Measurements from ENCODE around the gene MATCAP1.

MATCAP1 gene

DNA sequence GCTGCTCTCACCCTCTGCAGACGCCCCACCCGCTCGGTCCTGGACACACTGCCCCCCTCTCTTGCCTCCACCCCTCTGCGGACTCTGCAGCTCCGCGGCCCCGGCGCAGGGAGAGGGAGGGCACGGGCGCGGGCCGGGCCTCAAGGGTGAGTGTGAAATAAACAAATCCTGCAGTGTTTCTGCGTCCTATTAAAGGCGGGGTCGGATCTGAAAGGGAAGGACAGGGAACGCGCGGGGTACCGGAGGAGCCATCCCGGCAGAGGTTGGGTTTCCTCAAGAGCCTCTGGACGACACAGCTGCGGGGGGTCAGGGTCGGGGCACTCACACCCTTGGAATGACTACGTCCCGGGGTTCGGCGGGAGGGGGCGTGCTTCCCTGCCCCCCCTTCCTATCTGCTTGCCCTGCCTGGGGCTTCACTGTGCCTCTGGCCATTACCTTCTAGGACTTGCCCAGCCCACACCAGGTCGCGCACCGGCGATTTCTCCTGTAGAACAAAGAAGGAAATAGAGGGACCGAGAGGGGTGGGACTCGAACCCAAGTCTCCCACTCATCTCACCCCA is 19.7 kb downstream of the MATCAP1 start:
- Histone ChIP-seq H3K27me3 (replicated peaks in 2 of 5; ENCODE audit: control insufficient read depth in 4 of 5, insufficient read depth in 5 of 5, low read length in 4 of 5) (peaks cover 6 to 81% (median 25%) of the 10 kb centered on the region in 5 experiments), H3K4me3 (ENCODE audit: control insufficient read depth in 1 of 7, extremely low read depth in 1 of 7, insufficient read depth in 4 of 7, low read depth in 2 of 7, low read length in 6 of 7) (peak overlapping the region in 2 of 7 experiments; percentile 61 to 66), H3K9me3 (ENCODE audit: control extremely low read depth in 1 of 5, control insufficient read depth in 4 of 5, insufficient read depth in 2 of 5, low read depth in 1 of 5, low read length in 4 of 5) (no peaks in the 10 kb centered on the region), H3K27ac (ENCODE audit: insufficient read depth in 1 of 2, low read depth in 1 of 2, low read length in 2 of 2, poor library complexity in 1 of 2, severe bottlenecking in 2 of 2) (no peak overlapping the region), H3K36me3 (ENCODE audit: control insufficient read depth in 4 of 4, insufficient read depth in 4 of 4, low read length in 3 of 4) (no peaks in the 10 kb centered on the region), H3K4me1 (ENCODE audit: control extremely low read depth in 1 of 4, control insufficient read depth in 4 of 4, insufficient read depth in 4 of 4, low read length in 3 of 4) (peaks cover 0 to 66% (median 50%) of the 10 kb centered on the region in 4 experiments)
- under 1% methylated on average over 17 of the region's 34 CpGs for WGBS (ENCODE audit: insufficient coverage)
- POLR2A ChIA-PET, result no interaction called here
- CTCF ChIA-PET, result interaction anchor here (1.2 to 2.5 kb wide), 5 partner anchors 9 to 212 kb away, joined by 3 to 13 read pairs (median 4); partner anchors contain the start of gene B3GNT9
- no peak for DNase-seq

DNA sequence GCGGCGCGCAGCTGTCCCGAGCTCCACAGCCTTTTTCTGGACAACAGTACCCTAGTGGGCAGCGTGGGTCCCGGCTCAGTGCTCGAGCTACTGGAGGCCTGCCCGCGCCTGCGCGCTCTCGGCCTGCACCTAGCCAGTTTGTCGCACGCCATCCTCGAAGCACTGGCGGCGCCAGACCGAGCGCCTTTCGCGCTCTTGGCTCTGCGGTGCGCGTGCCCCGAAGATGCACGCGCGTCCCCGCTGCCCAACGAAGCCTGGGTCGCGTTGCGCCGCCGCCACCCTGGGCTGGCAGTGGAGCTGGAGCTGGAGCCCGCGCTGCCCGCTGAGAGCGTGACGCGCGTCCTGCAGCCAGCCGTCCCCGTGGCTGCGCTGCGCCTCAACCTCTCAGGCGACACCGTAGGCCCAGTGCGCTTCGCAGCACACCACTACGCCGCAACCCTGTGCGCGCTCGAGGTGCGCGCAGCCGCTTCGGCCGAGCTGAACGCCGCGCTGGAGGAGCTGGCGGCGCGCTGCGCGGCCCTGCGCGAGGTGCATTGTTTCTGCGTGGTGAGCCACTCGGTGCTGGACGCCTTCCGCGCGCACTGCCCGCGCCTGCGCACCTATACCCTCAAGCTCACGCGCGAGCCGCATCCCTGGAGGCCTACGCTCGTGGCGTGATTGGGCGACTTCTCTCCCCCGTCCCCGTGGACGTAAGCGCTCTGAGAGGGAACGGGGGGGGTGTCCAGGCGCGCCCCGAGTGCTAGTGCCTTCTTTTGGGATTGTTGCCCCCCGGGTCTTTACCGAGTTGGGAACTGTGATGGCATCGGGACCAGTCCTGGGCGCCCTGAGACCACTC is 20.4 kb downstream of the MATCAP1 start:
- Histone ChIP-seq H3K4me3 (ENCODE audit: control insufficient read depth in 1 of 7, extremely low read depth in 1 of 7, insufficient read depth in 4 of 7, low read depth in 2 of 7, low read length in 6 of 7) (peak overlapping the region in 6 of 7 experiments; percentile 16 to 66 (median 48)), H3K27me3 (replicated peaks in 2 of 5; ENCODE audit: control insufficient read depth in 4 of 5, insufficient read depth in 5 of 5, low read length in 4 of 5) (peaks cover 6 to 74% (median 22%) of the 10 kb centered on the region in 5 experiments), H3K9me3 (ENCODE audit: control extremely low read depth in 1 of 5, control insufficient read depth in 4 of 5, insufficient read depth in 2 of 5, low read depth in 1 of 5, low read length in 4 of 5) (no peaks in the 10 kb centered on the region), H3K27ac (ENCODE audit: insufficient read depth in 1 of 2, low read depth in 1 of 2, low read length in 2 of 2, poor library complexity in 1 of 2, severe bottlenecking in 2 of 2) (no peak overlapping the region), H3K4me1 (ENCODE audit: control extremely low read depth in 1 of 4, control insufficient read depth in 4 of 4, insufficient read depth in 4 of 4, low read length in 3 of 4) (peaks cover 3 to 73% (median 55%) of the 10 kb centered on the region in 4 experiments), H3K36me3 (ENCODE audit: control insufficient read depth in 4 of 4, insufficient read depth in 4 of 4, low read length in 3 of 4) (no peaks in the 10 kb centered on the region)
- peak in 2 of 3 donors; percentile 60 to 75 for DNase-seq
- CTCF ChIA-PET, result interaction anchor here (0.9 to 2.5 kb wide), 12 partner anchors 10 to 211 kb away, joined by 3 to 13 read pairs (median 4); partner anchors contain the start of gene B3GNT9
- WGBS (ENCODE audit: insufficient coverage), result under 1% methylated on average over 76 of the region's 99 CpGs
- POLR2A ChIA-PET, result interaction anchor here (1.0 kb wide), 1 partner anchor 29 kb away, joined by 3 read pairs; the partner anchor contains the start of gene E2F4

GRCh38 chr16:67162506-67163163 is 21.1 kb downstream of the MATCAP1 start:
- Histone ChIP-seq H3K4me1 (ENCODE audit: control extremely low read depth in 1 of 4, control insufficient read depth in 4 of 4, insufficient read depth in 4 of 4, low read length in 3 of 4) (peaks cover 3 to 75% (median 58%) of the 10 kb centered on the region in 4 experiments), H3K27me3 (replicated peaks in 2 of 5; ENCODE audit: control insufficient read depth in 4 of 5, insufficient read depth in 5 of 5, low read length in 4 of 5) (peaks cover 6 to 66% (median 20%) of the 10 kb centered on the region in 5 experiments), H3K4me3 (ENCODE audit: control insufficient read depth in 1 of 7, extremely low read depth in 1 of 7, insufficient read depth in 4 of 7, low read depth in 2 of 7, low read length in 6 of 7) (peak overlapping the region in 3 of 7 experiments; percentile 57 to 66 (median 61)), H3K9me3 (ENCODE audit: control extremely low read depth in 1 of 5, control insufficient read depth in 4 of 5, insufficient read depth in 2 of 5, low read depth in 1 of 5, low read length in 4 of 5) (no peaks in the 10 kb centered on the region), H3K36me3 (ENCODE audit: control insufficient read depth in 4 of 4, insufficient read depth in 4 of 4, low read length in 3 of 4) (no peaks in the 10 kb centered on the region), H3K27ac (ENCODE audit: insufficient read depth in 1 of 2, low read depth in 1 of 2, low read length in 2 of 2, poor library complexity in 1 of 2, severe bottlenecking in 2 of 2) (no peak overlapping the region)
- DNase-seq, result no peak
- POLR2A ChIA-PET, result interaction anchor here (1.0 kb wide), 1 partner anchor 29 kb away, joined by 3 read pairs; the partner anchor contains the start of gene E2F4
- WGBS (ENCODE audit: insufficient coverage), result 3% methylated on average over 40 of the region's 44 CpGs
- CTCF ChIA-PET, result interaction anchor here (0.9 to 3.0 kb wide), 12 partner anchors 7 to 190 kb away, joined by 3 to 15 read pairs (median 4); partner anchors contain the start of genes B3GNT9, EXOC3L1 and NOL3

DNA sequence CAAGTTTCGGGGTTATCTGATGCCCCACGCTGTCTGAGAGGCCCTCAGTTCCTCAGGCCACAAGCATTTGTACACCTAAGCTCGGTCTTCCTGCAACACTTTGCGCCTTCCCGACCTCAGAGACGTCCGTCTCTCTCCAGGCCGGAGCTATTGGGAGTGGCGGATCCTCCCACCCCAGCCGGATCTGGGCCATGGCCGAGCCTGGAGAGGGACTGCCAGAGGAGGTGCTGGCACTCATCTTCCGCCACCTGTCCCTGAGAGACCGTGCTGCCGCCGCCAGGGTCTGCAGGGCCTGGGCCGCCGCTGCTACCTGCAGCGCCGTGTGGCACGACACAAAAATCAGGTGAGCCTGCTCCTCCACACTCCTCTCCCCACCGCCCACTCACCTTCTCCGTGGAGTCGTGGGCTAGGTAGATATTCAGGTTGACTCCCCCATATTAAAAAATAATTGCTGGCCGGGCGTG is 22.1 kb downstream of the MATCAP1 start:
- no peak for DNase-seq
- Histone ChIP-seq H3K4me3 (ENCODE audit: control insufficient read depth in 1 of 7, extremely low read depth in 1 of 7, insufficient read depth in 4 of 7, low read depth in 2 of 7, low read length in 6 of 7) (no peak overlapping the region), H3K27ac (ENCODE audit: insufficient read depth in 1 of 2, low read depth in 1 of 2, low read length in 2 of 2, poor library complexity in 1 of 2, severe bottlenecking in 2 of 2) (no peak overlapping the region), H3K36me3 (ENCODE audit: control insufficient read depth in 4 of 4, insufficient read depth in 4 of 4, low read length in 3 of 4) (no peaks in the 10 kb centered on the region), H3K27me3 (replicated peaks in 2 of 5; ENCODE audit: control insufficient read depth in 4 of 5, insufficient read depth in 5 of 5, low read length in 4 of 5) (peaks cover 6 to 56% (median 19%) of the 10 kb centered on the region in 5 experiments), H3K4me1 (ENCODE audit: control extremely low read depth in 1 of 4, control insufficient read depth in 4 of 4, insufficient read depth in 4 of 4, low read length in 3 of 4) (peaks cover 3 to 71% (median 58%) of the 10 kb centered on the region in 4 experiments), H3K9me3 (ENCODE audit: control extremely low read depth in 1 of 5, control insufficient read depth in 4 of 5, insufficient read depth in 2 of 5, low read depth in 1 of 5, low read length in 4 of 5) (no peaks in the 10 kb centered on the region)
- POLR2A ChIA-PET, result no interaction called here
- WGBS (ENCODE audit: insufficient coverage), result 51% methylated on average over 23 of the region's 25 CpGs
- CTCF ChIA-PET, result interaction anchor here (0.8 to 3.0 kb wide), 9 partner anchors 8 to 186 kb away, joined by 3 to 15 read pairs (median 5); partner anchors contain the start of genes B3GNT9, EXOC3L1 and NOL3

DNA sequence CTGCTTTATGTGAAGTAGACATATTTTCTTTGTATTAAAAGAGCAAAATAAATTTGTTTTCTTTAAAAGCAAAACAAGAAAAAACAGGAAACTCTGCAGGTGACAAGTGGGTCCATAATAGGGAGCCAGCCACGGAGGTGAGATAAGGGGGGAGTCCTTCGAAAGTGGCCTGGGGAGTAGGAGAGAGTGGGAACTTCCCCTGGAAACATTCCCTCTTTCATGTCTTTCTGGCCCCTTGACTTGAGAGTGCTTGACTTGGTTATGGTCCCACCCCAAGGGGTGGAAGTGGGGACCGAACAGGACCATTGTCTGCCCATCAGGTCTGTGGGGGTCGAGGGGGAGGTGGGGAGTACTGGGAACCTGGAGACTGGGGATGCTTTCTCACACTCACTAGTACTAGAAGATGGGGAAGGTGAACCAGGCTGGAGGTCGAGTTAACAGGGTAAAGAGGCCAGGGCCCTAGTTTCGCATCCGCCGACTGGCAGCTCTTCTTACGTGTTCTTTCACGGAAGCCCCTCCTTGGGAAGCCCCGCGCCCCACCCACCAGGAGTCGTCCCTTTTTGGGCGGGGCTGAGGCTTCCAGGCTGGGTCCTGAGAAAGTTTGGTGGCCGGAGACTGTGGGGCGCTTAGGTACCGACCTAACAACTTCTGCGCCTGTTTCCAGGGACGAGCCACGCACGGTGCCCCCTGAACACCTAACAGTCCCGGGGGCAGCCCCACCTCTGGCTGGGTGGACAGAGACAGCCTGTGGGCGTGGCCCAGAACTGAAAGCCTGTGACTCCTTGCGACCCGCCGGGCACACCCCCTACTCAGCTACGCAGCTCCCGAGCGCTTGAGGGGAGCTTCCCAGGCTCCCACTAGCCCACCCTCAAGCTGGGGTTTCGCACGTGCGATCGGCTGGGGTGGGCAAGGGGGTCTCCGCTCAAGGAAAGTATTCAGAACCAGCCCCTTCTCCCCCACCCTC is 24.8 kb downstream of the MATCAP1 start:
- H3K27ac ChIP-seq (ENCODE audit: insufficient read depth in 1 of 2, low read depth in 1 of 2, low read length in 2 of 2, poor library complexity in 1 of 2, severe bottlenecking in 2 of 2), result peak overlapping the region in 1 of 2 experiments; percentile 64
- peaks cover 3 to 59% (median 49%) of the 10 kb centered on the region in 4 experiments for H3K4me1 ChIP-seq (ENCODE audit: control extremely low read depth in 1 of 4, control insufficient read depth in 4 of 4, insufficient read depth in 4 of 4, low read length in 3 of 4)
- WGBS (ENCODE audit: insufficient coverage), result 4% methylated on average over 25 of the region's 34 CpGs
- no peaks in the 10 kb centered on the region for H3K36me3 ChIP-seq (ENCODE audit: control insufficient read depth in 4 of 4, insufficient read depth in 4 of 4, low read length in 3 of 4)
- DNase-seq, result peak in 2 of 3 donors; percentile 57 to 67
- CTCF ChIA-PET, result interaction anchor here (0.5 to 5.3 kb wide), 17 partner anchors 8 to 194 kb away, joined by 3 to 65 read pairs (median 3); partner anchors contain the start of gene B3GNT9
- POLR2A ChIA-PET, result no interaction called here
- H3K9me3 ChIP-seq (ENCODE audit: control extremely low read depth in 1 of 5, control insufficient read depth in 4 of 5, insufficient read depth in 2 of 5, low read depth in 1 of 5, low read length in 4 of 5), result peaks cover 0 to 4% (median 0%) of the 10 kb centered on the region in 5 experiments
- peak overlapping the region; percentile 74 to 92 (median 84) for H3K4me3 ChIP-seq (ENCODE audit: control insufficient read depth in 1 of 7, extremely low read depth in 1 of 7, insufficient read depth in 4 of 7, low read depth in 2 of 7, low read length in 6 of 7)
- H3K27me3 ChIP-seq (replicated peaks in 2 of 5; ENCODE audit: control insufficient read depth in 4 of 5, insufficient read depth in 5 of 5, low read length in 4 of 5), result peaks cover 6 to 48% (median 16%) of the 10 kb centered on the region in 5 experiments

All from common myeloid progenitor, CD34-positive (primary cell).